Measurements from ENCODE around the gene GMCL1. TPM values are rescaled to one million over a fixed set of nuclear protein-coding genes. Genes with fewer than 3 reads are reported as not detected.

Gene GMCL1
- total RNA-seq, 2 donors from 2014 or later = 19.7 to 25.5 TPM

DNA sequence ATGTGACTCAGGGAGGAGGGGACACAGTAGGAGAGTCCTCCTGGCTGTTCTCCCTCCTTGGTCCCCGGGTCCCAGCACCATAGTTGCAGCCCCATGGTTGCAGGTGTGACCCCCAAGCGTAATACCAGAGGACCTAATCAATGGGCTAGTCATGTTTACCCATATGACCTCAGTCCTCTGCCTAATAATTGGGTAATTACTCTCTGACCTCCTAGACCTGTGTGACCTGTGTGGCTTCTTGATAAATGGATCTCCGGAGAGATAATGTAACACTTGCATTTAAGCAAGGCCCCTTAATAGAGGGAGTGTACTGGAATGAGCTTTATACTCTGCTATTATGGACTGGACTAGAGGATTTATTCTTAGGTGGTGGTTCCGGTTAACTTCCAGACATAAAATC is 32.2 kb upstream of the GMCL1 start:
- peak overlapping the region; percentile 95 for H3K27ac ChIP-seq (ENCODE audit: low read depth, low read length)
- Mint-ChIP-seq H3K27ac (no peak overlapping the region), H3K36me3 (ENCODE audit: low read depth) (no peaks in the 10 kb centered on the region), H3K4me1 (peaks cover 49% of the 10 kb centered on the region), H3K9me3 (no peaks in the 10 kb centered on the region), H3K4me3 (peak overlapping the region; percentile 48), H3K27me3 (ENCODE audit: insufficient read depth) (no peaks in the 10 kb centered on the region)
- H3K4me1 ChIP-seq (ENCODE audit: control insufficient read depth, insufficient read depth, low read length) = peaks cover 34% of the 10 kb centered on the region
- peak overlapping the region; percentile 81 for H3K4me3 ChIP-seq (ENCODE audit: low read length)
- peak overlapping the region; percentile 68 for H3K9ac ChIP-seq (ENCODE audit: extremely low read depth, low read length, poor library complexity, severe bottlenecking)
- TF ChIP-seq, protein P1, sequence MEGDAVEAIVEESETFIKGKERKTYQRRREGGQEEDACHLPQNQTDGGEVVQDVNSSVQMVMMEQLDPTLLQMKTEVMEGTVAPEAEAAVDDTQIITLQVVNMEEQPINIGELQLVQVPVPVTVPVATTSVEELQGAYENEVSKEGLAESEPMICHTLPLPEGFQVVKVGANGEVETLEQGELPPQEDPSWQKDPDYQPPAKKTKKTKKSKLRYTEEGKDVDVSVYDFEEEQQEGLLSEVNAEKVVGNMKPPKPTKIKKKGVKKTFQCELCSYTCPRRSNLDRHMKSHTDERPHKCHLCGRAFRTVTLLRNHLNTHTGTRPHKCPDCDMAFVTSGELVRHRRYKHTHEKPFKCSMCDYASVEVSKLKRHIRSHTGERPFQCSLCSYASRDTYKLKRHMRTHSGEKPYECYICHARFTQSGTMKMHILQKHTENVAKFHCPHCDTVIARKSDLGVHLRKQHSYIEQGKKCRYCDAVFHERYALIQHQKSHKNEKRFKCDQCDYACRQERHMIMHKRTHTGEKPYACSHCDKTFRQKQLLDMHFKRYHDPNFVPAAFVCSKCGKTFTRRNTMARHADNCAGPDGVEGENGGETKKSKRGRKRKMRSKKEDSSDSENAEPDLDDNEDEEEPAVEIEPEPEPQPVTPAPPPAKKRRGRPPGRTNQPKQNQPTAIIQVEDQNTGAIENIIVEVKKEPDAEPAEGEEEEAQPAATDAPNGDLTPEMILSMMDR (conservative IDR thresholded peaks at IDR 0.05) = no peak
- WGBS, 2 experiments (ENCODE audit: insufficient coverage in 1 of 2, insufficient read length in 1 of 2) = 93 to 100% methylated on average over 2 to 4 of the region's 4 CpGs
- no peaks in the 10 kb centered on the region for H3K9me3 ChIP-seq (ENCODE audit: control insufficient read depth, low read length)
- DNase-seq = no peak
- peaks cover 29% of the 10 kb centered on the region for H3K36me3 ChIP-seq (ENCODE audit: control insufficient read depth, insufficient read depth, low read length)
- no peaks in the 10 kb centered on the region for H3K27me3 ChIP-seq (ENCODE audit: control insufficient read depth, insufficient read depth, low read length, poor library complexity, severe bottlenecking)

DNA sequence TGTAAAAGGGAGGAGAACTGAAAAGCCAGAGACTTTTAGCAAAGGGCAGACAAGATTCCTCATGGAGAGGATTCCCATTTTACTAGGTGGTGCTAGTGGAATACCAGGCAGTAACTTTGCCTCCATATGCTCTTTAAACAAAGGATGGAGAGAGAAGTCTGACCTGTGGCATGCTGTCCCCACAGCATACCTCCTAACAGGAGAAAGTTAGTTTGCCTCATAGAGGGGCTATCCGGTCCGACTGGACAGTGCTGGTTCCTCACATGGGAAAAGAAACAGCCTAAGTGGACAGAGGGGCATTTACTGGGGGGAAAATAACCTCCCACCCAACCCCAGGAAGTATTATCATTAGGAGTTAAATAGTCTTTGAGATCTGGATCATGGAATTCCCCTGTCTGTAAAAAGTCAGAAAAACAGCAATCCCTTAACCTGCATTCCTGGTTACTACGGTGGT is 31.6 kb upstream of the GMCL1 start:
- no peaks in the 10 kb centered on the region for H3K27me3 ChIP-seq (ENCODE audit: control insufficient read depth, insufficient read depth, low read length, poor library complexity, severe bottlenecking)
- H3K4me3 ChIP-seq (ENCODE audit: low read length) = peak overlapping the region; percentile 81
- no peaks in the 10 kb centered on the region for H3K9me3 ChIP-seq (ENCODE audit: control insufficient read depth, low read length)
- peaks cover 34% of the 10 kb centered on the region for H3K4me1 ChIP-seq (ENCODE audit: control insufficient read depth, insufficient read depth, low read length)
- H3K9me3 Mint-ChIP-seq = no peaks in the 10 kb centered on the region
- H3K36me3 Mint-ChIP-seq (ENCODE audit: low read depth) = no peaks in the 10 kb centered on the region
- no peaks in the 10 kb centered on the region for H3K27me3 Mint-ChIP-seq (ENCODE audit: insufficient read depth)
- WGBS, 2 experiments (ENCODE audit: insufficient coverage in 1 of 2, insufficient read length in 1 of 2) = 88% methylated on average over 1 of the region's 3 CpGs; no CpG with 5 or more reads in 1 of the 2 experiments
- H3K27ac ChIP-seq (ENCODE audit: low read depth, low read length) = peak overlapping the region; percentile 95
- peaks cover 49% of the 10 kb centered on the region for H3K4me1 Mint-ChIP-seq
- peaks cover 24% of the 10 kb centered on the region for H3K36me3 ChIP-seq (ENCODE audit: control insufficient read depth, insufficient read depth, low read length)
- peak overlapping the region; percentile 92 for H3K27ac Mint-ChIP-seq
- DNase-seq = no peak
- H3K9ac ChIP-seq (ENCODE audit: extremely low read depth, low read length, poor library complexity, severe bottlenecking) = peak overlapping the region; percentile 68
- H3K4me3 Mint-ChIP-seq = peak overlapping the region; percentile 48
- TF ChIP-seq, protein P1 (conservative IDR thresholded peaks at IDR 0.05) = no peak

- H3K36me3 Mint-ChIP-seq (ENCODE audit: low read depth) = no peaks in the 10 kb centered on the region
- peak overlapping the region; percentile 48 for H3K4me3 Mint-ChIP-seq
- no peaks in the 10 kb centered on the region for H3K27me3 Mint-ChIP-seq (ENCODE audit: insufficient read depth)
- H3K36me3 ChIP-seq (ENCODE audit: control insufficient read depth, insufficient read depth, low read length) = peaks cover 23% of the 10 kb centered on the region
- no peaks in the 10 kb centered on the region for H3K9me3 Mint-ChIP-seq
- H3K27ac Mint-ChIP-seq = peak overlapping the region; percentile 92
- peaks cover 34% of the 10 kb centered on the region for H3K4me1 ChIP-seq (ENCODE audit: control insufficient read depth, insufficient read depth, low read length)
- no peak for DNase-seq
- peaks cover 49% of the 10 kb centered on the region for H3K4me1 Mint-ChIP-seq
- peak overlapping the region; percentile 81 for H3K4me3 ChIP-seq (ENCODE audit: low read length)
- peak overlapping the region; percentile 68 for H3K9ac ChIP-seq (ENCODE audit: extremely low read depth, low read length, poor library complexity, severe bottlenecking)
- TF ChIP-seq, protein P1 (conservative IDR thresholded peaks at IDR 0.05) = no peak
- H3K27ac ChIP-seq (ENCODE audit: low read depth, low read length) = peak overlapping the region; percentile 95
- no peaks in the 10 kb centered on the region for H3K27me3 ChIP-seq (ENCODE audit: control insufficient read depth, insufficient read depth, low read length, poor library complexity, severe bottlenecking)
- no peaks in the 10 kb centered on the region for H3K9me3 ChIP-seq (ENCODE audit: control insufficient read depth, low read length)
- 55 to 75% methylated on average over 3 to 7 of the region's 7 CpGs for WGBS, 2 experiments (ENCODE audit: insufficient coverage in 1 of 2, insufficient read length in 1 of 2)
Observed at GRCh38 chr2:69798290-69798908, 31.1 kb upstream of the GMCL1 start.
